Limb (tissue), 2 donors: Measurements from ENCODE around the gene NTMT1.
A peak's percentile ranks its signal among the peaks of the same experiment; 100 is the strongest.
"Not testable (repeated sequence)": the region's sequence is repeated elsewhere in the genome, so short reads cannot be mapped to it uniquely, and the experiment has no call there.

ENCODE experiments used
- DNase-seq, 2 donors: peaks; one replicate each; pipeline ENCODE4 v3.0.0-alpha.2; 2016; ENCODE audit errors: extremely low spot score in 2 of 2

NTMT1 gene

DNA sequence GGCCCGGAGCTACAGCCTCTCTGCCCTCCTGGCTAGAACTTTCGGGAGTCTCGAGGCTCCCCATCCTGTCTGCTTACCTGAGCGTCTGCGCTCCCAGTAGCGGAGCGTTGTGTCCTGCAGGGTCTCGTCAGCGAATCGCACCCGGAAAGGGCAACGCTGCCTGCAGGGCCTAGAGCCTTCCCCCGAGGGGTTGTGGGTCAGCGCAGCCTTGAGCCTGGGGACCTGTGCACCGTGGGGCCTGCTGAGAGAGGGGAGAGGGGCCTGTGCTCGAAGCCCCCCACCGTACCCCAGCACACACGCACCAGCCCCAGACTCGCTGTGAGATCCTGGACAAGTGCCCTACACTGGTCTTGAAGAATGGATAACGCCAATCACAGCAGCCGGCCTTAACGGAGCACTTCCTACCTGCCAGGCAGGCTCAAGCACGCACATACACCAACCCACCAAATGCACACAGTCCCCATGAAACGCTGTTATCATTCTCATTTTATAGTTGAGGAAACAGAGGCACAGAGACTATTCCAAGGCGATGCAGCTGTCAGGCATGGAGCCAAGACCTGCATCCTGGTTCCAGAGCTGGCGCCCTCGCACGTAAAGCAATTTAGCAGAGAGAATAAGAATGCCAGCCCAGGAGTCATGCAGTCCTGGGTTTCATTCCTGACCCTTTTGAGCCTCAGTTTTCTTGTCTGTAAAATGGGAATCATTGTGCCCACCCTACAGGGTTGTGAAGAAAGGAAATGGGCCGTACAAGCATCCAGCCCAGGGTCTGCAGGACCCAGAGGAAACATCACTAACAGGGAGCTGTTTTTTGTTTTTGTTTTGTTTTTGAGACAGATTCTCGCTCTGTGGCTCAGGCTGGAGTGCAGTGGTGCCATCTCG lies 10.3 kb upstream of the NTMT1 start:
- no peak for DNase-seq

DNA sequence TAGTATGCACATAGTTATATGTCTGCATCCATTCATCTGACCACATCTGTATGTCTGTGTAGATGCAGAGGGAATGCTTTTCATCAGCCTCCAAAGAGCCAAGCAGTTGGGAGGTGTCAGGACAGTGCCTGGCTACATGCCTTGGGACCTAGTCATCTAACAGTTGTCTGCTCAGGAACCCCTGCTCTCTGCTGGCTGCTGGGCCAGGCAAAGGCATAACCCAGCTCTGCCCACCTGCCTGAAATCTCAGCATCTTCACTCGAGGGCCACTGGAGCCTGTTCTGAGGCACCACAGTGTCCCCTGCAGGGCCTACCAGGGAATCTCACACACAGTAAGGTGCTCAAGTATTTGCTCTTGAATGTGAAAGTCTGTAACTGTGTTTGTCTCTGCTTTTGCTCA lies 8.8 kb upstream of the NTMT1 start:
- DNase-seq: no peak

DNA sequence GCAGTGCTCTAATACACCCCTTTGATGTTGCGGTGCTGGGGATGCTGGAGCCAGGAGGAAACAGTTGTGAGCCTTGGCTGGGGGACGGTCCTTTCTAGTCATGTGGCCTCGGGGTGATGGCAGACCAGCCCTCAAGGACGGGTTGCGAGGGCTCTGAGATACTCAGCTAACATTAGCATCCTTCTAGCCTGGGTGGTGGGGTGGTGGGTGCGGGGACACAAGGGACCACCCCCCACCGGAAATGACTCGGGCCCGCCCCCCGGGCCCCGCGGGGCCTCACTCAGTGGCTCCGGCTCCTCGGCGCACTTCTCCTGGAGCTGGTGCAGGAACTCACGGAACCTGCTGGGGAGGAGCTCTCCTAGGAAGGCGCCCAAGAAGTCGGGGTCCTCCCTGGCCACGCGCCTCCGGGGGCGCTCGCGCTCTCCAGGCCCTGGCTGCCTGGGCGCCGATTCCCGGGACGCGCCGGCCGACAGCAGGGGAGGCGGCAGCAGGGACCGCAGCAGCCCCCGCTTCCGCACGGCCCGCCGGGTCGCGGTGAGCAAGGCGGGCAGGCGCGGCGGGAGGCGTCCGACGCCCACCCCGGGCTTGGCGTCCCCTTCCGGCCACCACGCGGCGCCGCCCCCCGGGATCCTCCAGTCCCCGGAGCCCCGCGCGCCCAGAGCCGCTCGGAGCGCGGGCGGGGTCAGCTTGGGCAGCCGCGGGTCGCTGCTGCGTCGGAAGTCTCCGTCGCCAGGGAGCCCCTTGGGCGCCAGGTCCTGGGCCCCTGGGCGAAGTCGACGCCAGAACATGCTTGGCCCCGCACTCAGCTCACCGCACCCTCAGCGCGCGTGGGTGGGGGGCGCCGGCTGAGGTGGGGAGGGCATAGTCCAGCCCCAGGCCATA lies 5.9 kb upstream of the NTMT1 start:
- DNase-seq: peak in 1 of 2 donors; percentile 66

DNA sequence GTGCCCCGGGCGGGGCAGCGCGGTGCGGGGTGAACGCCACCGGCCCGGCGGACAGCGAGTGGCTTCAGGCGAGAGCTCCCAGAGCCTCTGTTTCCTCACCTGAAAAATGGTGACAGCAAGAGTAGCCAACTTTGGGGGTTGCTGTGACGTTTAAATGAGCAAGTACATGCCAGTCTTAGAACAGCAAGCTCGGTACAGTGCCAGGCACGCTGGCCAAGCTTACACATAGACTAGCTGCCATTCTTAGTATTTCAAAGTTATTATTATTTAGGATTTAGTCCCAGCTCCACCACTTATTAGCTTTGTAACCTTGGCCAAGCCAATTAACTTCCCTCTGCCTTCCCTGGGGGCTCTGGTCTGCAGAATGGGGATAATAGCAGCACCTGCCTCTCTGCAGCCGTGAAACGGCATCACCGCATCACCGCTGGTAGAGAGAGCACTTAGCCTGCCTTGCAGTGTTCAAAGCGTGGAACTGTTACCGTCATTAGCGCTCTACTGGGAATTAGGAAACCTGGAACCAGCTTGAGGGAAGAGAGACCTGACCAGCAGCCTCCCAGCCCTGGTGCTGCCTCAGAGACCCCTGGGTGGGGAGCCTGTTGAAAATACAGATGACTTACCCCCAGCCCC lies 5.2 kb upstream of the NTMT1 start, which contains the start of gene C9orf50:
TSS of gene C9orf50 (minus strand) at position 433 of the 627 bp plus-strand sequence. CDS start 527 bp downstream, outside the sequence.
- DNase-seq: no peak

DNA sequence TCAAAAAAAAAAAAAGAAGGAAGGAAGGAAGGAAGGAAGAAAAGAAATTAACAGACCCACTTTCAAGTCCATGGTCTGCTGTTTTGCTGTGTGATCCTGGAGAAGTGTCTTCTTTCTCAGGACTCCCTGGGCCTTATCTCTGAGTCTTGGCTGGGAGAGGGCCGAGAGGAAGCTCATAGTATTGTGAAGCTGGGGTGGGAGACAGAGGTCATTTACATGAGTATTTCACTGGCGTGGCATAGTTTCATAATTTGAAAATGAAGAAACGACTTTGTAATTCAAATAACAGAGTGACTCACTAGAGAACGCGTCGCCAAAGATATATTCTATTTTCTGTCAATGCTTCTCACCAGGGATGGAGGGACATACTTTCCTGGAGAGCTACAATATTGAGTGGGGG lies 2.6 kb upstream of the NTMT1 start:
- DNase-seq: no peak

DNA sequence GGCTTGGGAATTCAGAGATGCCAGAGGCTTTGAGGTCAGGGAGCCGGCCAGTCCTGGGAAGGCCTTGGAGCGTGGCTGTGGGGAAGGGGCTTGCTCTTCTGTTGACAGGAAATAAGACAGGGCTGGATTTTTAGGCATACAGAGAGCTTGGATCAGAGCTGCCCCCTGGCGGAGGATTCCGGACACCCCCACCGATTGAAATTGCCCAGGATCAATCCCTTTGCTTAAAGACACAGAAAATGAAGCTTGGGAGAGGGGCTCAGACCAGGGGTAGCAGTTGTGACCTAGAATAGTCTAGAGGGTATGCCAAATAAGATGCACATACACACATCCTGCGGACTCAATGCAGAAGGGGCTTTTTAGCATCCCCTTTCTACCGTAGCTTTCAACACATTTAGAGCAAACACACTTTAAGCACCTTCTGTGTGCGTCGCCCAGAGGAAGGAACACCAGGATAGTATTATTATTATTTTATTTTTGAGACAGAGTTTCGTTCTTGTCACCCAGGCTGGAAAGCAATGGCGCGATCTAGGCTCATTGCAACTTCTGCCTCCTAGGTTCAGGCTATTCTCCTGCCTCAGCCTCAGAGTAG lies 1.7 kb upstream of the NTMT1 start:
- DNase-seq: peak; percentile 52 to 78

DNA sequence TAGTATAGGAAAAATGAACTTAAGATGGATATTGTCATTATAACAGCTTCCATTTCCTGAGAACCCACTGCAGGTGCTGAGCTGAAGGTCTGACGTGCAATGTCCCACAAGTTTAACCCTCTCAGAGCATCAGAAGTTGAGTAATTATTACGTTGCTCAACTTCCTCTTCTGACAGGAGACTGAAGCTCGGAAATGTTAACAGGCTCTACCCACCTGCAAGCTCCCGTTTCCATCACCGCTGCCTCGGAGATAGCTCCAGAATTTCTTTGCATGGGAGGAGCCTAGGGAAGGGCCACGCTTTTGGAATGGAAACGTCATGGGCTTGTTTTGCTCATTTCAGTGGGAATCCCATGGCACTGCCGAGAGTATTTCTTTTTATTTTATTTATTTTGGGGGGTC lies 1.0 kb upstream of the NTMT1 start:
- no peak for DNase-seq

DNA sequence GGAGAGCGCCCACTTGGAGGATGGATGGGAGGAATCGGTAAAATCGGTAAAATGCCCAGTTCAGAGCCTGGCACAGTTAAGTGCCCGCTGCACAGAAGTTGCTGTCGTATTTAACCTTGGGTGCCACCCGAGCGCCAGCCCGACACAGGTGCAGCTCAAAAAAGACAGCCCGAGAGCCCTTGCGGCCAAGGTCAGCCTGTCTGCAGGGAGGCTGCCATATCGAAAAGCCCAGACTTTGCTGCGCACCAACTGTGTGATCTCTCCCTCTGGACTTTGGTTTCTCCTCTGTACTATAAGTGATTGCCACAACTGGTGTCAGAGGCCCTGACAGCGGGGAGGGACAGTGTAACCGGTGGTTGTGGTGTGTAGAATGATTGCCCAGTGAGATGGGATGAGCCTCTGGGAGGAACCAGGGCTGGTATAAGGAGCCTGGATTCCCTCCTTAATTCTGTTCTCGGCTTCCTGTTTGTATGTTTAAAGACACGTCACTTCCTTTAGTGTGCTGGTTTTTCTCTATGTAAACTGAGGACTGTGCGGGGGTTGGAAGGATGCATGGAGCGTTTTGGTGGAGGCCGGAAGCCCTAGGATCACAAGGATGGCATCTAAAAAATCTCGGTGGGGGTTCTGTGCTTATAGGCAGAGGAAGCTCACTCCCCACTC lies 792 bp downstream of the NTMT1 start:
- no peak for DNase-seq

DNA sequence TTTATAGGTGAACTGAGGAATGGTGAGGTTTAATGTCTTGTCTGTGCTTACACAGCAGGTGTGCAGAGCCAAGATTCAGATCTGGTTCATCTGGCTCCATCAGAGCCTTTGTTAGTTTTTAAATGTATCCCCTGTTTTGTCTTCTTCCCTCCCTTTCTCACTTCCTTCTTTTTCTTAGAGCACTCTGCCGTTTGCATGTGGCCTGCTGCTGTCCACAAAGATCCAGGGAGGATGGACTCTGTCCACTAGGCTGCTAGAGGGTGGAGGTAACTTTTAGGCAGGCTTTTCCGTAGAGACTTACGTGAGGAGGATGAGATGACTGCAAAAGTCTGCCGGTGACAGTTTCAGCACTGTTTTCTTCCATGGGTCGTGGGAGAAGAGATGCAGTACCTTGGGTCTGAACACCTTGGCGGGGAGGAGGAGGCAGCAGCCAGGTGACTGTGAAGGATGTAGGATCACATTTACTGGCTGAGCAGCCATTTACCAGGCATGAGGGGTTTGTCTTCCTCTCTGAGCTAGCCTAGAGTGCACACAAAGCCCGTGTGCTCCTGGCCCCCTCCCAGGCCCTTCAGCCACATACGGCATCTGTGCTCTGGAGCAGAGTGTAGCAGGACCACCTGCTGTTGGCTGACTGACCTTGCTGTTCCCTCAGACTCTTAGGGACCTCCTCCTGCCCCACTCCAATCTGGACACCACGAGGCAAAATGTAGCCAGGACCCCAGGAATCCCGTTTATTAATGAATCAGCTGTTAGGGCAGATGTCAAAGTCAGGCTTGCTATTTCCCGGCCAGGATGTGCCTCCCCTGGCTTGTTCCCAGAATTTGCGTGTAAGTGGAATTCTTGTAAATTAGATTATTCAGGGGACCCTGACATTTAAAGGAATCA lies 1.8 kb downstream of the NTMT1 start:
- no peak for DNase-seq

DNA sequence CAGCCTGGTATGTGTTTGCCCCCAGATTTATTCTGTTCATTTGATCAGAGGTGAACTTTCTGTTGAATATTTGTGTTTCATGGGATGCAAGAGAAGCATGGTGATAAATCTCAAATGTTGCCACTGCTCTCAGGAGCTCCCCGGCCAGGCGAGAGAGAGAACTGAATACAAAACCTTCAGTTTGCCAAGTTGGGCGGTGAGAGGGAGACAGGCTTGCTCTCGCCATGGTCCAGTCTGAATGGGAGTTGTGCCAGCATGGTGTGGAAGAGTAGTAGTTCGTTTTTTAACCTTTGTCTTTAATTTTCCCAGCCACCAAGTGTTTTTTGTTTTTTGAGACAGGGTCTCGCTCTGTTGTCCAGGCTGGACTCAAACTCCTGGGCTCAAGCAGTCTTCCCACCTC lies 2.7 kb downstream of the NTMT1 start:
- DNase-seq: no peak

DNA sequence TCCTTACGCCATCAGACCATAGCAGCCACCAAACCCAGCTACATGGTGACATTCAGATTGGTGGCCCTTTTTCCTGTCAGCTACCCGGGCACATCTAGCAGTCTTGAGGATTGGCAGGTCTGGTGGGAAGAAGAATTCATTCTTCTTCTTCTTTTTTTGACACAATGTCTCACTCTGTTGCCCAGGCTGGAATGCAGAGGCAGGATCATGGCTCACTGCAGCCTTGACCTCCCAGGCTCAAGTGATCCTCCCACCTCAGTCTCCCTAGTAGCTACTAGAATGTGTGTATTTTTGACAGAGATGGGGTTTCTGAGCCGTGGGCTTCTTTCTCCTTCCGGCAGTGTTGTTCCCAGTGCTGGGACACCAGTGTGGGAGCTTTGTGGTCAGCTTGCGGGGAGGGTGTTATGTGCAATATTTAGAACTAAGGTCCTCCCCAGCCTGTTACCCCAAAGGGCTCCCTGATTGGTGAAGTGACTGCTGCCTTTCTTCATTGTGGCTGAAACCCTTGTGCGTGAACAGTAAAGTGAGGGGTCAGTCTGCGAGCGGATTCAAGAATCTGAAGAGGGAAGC lies 3.4 kb downstream of the NTMT1 start:
- DNase-seq: no peak

DNA sequence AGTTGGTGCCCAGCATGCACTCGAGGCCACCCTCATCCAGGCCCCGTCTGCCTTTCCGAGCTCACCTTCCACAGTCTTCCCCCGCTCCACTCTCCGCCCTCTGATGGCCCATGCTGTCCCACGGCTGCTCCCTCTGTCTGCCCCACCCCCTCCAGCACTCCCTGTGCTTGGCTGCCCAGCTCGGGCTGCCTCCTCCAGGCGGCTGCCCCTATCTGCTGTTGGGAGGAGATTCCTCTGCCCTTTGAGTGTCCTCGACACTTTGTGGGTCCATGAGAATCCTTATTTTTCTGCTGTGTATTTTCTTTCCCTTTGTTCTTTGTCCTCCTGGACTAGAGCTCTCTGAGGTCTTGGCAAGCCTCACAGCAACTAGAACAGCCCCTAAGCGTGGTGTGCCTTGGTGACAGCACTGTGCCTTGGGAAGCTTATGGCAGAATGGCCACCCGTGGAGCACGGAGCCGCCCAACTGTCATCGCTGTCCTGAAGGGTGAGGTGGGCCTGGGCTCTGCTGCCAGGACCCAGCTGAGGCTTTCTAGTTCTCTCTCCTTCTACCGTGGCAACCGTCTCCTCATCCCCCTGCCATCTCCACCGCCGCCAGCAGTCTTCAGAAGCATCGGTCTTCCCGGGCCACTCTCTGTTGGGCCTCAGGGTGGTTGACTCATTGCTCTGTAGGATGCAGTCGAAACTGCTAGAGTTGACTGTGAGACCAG lies 5.2 kb downstream of the NTMT1 start:
- DNase-seq: no peak

DNA sequence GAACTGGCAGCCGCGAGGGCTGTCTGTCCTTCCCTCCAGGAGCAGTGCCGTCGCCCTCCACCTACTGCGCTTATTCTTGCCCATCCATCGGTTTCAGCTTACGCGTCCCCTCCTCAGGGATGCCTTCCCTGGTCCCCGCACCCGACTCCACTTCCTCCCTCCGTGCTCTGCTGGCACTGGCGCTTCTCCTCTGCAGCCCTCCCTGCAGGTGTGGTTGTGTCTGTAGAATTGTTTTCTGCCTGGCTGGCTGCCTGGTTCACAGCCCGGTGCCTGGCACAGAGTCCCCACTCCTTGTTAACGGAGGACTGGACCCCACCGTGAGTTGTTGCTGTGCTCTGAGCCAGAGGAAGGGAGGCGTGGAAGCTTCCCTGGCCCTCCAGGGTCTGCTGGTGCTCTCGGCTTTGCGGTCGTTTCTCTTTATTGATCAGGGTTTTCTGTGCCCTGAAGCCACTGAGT lies 5.7 kb downstream of the NTMT1 start:
- no peak for DNase-seq

DNA sequence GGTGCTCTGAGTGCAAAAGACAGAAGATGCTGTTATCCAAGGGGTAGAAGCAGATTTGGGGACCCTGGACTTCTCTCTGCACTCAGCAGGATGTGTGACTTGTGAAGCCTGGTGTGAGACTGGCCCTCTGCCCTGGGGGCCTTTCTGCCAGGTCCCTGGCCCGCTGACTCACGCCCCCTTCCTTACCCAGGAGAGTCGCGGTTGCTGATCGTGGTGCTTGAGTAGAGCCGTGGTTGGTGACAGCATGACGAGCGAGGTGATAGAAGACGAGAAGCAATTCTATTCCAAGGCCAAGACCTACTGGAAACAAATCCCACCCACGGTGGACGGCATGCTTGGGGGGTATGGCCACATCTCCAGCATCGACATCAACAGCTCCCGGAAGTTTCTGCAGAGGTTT lies 6.5 kb downstream of the NTMT1 start:
- no peak for DNase-seq

DNA sequence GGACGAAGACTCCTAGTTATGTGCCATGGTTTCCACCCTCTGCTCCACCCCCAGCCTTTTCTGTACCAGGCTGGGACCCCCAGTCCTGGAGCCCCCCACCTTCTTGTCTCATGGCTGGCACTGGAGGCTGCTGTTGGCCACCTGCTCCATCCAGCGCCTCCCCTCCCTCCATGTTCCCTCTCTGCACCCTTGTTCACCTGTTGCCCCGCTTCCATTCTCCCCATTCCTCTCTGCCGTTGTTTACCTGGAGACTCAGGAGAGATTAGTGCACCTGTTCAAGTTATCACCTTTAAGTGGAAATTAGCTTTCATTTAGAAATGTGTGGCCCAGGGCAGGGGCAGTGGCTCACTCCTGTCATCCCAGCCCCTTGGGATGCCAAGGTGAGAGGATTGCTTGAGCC lies 7.2 kb downstream of the NTMT1 start:
- DNase-seq: no peak

DNA sequence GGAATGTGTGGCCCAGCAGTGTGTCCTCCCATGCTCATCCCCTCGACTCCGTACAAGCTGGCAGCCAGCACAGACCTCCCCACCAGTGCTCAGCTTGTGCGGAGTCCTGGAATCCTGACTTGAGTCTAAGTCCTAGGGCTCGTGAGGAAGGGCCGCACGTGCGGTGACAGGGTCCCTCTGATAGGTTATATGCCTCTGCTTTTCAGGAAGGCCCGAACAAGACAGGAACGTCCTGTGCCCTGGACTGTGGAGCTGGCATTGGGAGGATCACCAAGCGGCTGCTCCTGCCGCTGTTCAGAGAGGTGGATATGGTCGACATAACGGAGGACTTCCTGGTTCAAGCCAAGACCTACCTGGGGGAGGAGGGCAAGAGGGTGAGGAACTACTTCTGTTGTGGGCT lies 7.9 kb downstream of the NTMT1 start:
- no peak for DNase-seq

DNA sequence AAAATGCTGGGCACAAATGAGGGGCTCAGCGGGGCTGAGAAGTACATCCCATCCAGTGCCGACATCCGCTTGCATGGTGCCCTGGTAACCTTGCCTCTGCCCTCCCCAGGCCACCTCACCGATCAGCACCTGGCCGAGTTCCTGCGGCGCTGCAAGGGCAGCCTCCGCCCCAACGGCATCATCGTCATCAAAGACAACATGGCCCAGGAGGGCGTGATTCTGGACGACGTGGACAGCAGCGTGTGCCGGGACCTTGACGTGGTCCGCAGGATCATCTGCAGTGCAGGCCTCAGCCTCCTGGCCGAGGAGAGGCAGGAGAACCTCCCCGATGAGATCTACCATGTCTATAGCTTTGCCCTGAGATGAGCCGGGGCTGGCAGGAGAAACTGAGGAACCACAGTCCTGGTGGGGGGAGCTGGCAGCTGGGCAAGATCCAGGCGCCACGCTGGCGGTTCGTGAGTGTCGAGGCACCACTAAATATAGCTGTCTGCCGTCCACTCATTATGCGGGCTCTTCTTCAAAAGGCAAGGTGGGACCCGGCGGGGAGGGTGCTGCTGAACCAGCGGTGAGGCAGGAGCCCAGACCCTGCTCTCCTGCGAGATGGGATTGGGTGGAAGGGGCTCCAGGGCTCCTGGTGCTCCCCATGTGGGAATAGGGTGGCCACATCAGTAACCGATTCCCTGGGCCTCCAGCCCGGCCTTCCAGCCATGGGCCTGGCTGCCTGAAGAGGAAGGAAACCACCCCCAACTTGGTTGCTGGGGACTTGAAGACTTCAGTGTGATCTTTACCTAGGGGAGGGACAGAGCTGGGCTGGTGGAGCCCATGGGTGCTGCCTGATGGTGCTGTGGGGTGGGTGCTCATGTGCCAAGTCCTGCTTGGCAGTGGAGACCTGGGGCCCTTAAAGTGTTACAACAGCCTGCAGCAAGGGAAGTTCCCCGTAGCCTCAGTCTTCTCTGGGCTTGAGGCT lies 9.4 kb downstream of the NTMT1 start:
- no peak for DNase-seq

DNA sequence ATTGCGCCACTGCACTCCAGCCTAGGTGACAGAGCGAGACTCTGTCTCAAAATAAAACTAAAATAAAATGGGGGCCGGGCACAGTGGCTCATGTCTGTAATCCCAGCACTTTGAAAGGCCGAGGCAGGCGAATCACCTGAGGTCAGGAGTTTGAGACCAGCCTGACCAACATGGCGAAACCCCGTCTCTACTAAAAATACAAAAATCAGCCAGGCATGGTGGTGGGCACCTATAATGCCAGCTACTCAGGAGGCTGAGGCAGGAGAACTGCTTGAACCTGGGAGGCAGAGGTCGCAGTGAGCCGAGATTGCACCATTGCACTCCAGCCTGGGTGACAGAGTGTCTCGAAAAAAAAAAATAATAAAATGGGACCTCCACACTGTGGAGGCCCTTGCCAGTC lies 10.4 kb downstream of the NTMT1 start:
- DNase-seq: not testable (repeated sequence)
